BLaER1 treated with 17β-estradiol and CSF1 and Interleukin-3, amounts not matched to agents 10 nM and 100 nM (cell line): ENCODE data around the gene CEP83.
A peak's percentile ranks its signal among the peaks of the same experiment; 100 is the strongest.
"Not testable (repeated sequence)": the region's sequence is repeated elsewhere in the genome, so short reads cannot be mapped to it uniquely, and the experiment has no call there.

ENCODE experiments used
- H3K27ac ChIP-seq, 11 experiments: shearing (Covaris generic); formaldehyde crosslinking; 2 replicates each; pipeline ENCODE4 v1.8.1; 2022
- H3K27me3 ChIP-seq, 11 experiments: shearing (Covaris generic); formaldehyde crosslinking; 2 replicates each; pipeline ENCODE4 v1.8.1; 2022
- H3K36me3 ChIP-seq, 11 experiments: shearing (Covaris generic); formaldehyde crosslinking; 2 replicates each; pipeline ENCODE4 v1.8.1; 2022
- H3K4me1 ChIP-seq, 10 experiments: shearing (Covaris generic); formaldehyde crosslinking; 2 replicates each; pipeline ENCODE4 v1.8.1; 2022
- H3K4me2 ChIP-seq, 11 experiments: shearing (Covaris generic); formaldehyde crosslinking; 2 replicates each; pipeline ENCODE4 v1.8.1; 2022
- H3K4me3 ChIP-seq, 10 experiments: shearing (Covaris generic); formaldehyde crosslinking; 2 replicates each; pipeline ENCODE4 v1.8.1; 2022
- H3K9ac ChIP-seq, 11 experiments: shearing (Covaris generic); formaldehyde crosslinking; 2 replicates each; pipeline ENCODE4 v1.8.1; 2022
- H3K9me3 ChIP-seq, 11 experiments: shearing (Covaris generic); formaldehyde crosslinking; replicated peaks in 1 of 11; 2 replicates each; pipeline ENCODE4 v1.8.1; 2022
- H4K20me1 ChIP-seq, 11 experiments: shearing (Covaris generic); formaldehyde crosslinking; 2 replicates each; pipeline ENCODE4 v1.8.1; 2022
- Cebpa-rat ChIP-seq, 11 experiments: shearing (Covaris generic); IDR thresholded peaks; 2 replicates each; pipeline ENCODE4 v1.8.1; 2022

The CEP83 gene

DNA sequence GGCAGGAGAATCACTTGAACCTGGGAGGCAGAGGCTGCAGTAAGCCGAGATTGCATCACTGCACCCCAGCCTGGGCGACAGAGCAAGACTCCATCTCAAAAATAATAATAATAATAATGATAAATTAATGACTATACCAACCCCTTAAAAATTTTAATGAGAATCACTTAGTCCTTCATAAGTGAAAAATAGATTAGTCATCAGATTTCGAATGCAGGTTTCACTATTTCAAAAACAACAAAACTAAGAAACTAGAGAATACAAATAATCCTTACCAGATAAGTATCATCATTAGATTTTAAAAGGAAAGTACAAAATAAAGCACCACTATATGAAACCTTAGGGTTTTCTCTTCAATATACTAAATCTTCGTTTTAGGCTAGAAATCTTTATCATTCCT is 62.3 kb downstream of the CEP83 start:
- Histone ChIP-seq H3K4me3 (no peak overlapping the region), H4K20me1 (no peaks in the 10 kb centered on the region), H3K27ac (no peak overlapping the region), H3K4me2 (no peak overlapping the region), H3K9ac (no peak overlapping the region), H3K4me1 (no peaks in the 10 kb centered on the region), H3K27me3 (no peaks in the 10 kb centered on the region), H3K9me3 (peaks cover 36 to 54% (median 47%) of the 10 kb centered on the region in 11 experiments), H3K36me3 (peaks cover 39 to 61% (median 46%) of the 10 kb centered on the region in 11 experiments)
- TF ChIP-seq Cebpa-rat (IDR thresholded peaks at IDR 0.05): no peak

DNA sequence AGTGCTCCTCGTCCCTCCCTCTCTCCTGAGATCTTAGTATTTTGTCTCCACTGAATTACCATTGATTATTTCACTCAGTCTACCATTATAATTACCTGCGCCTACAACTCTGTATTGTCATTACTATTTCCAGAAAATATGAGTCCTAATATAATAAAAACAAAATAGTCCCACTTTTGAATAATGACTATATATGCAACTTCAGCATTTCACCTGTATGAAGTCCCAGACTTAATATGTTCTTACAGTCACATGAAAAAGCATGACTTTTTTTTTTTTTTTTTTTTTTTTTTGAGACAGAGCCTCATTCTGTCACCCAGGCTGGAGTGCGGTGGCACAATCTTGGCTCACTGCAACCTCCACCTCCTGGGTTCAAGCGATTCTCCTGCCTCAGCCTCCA is 63.7 kb downstream of the CEP83 start:
- H3K27me3 ChIP-seq, H3K4me3 ChIP-seq, H3K4me2 ChIP-seq, H3K4me1 ChIP-seq, H3K27ac ChIP-seq, H3K9ac ChIP-seq, H4K20me1 ChIP-seq: not testable (repeated sequence)
- H3K36me3 ChIP-seq: peaks cover 27 to 50% (median 35%) of the 10 kb centered on the region in 11 experiments
- peaks cover 47 to 57% (median 51%) of the 10 kb centered on the region in 11 experiments for H3K9me3 ChIP-seq

DNA sequence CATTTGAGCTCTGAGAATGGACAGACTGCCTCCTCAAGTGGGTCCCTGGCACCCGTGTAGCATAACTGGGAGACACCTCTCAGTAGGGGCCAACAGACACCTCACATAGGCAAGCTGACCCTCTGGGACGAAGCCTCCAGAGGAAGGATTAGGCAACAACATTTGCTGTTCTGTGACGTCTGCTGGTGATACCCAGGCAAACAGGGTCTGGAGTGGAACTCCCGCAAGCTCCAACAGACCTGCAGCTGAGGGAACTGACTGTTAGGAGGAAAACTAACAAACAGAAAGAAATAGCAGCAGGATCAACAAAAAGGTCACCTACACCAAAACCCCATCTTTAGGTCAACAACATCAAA is 69.6 kb downstream of the CEP83 start:
- Histone ChIP-seq H4K20me1 (no peaks in the 10 kb centered on the region), H3K27me3 (no peaks in the 10 kb centered on the region), H3K36me3 (peaks cover 10 to 64% (median 30%) of the 10 kb centered on the region in 11 experiments), H3K9ac (no peak overlapping the region), H3K4me3 (no peak overlapping the region), H3K9me3 (peaks cover 28 to 58% (median 47%) of the 10 kb centered on the region in 11 experiments), H3K4me2 (no peak overlapping the region), H3K4me1 (no peaks in the 10 kb centered on the region), H3K27ac (no peak overlapping the region)
- TF ChIP-seq Cebpa-rat (IDR thresholded peaks at IDR 0.05): no peak

DNA sequence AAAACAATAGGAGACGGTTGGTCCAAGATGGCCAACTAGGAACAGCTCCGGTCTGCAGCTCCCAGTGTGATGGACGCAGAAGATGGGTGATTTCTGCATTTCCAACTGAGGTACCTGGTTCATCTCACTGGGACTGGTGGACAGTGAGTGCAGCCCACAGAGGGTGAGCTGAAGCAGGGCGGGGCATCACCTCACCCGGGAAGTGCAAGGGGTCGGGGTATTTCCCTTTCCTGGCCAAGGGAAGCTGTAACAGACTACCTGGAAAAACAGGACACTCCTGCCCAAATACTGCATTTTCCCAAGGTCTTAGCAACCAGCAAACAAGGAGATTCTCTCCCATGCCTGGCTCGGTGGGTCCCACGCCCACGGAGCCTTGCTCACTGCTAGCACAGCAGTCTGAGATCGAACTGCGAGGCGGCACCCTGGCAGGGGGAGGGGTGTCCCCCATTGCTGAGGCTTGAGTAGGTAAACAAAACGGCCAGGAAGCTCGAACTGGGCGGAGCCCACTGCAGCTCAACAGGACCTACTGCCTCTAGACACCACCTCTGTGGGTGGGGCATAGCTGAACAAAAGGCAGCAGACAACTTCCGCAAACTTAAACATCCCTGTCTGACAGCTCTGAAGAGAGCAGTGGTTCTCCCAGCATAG is 70.1 kb downstream of the CEP83 start:
- not testable (repeated sequence) for H3K4me1 ChIP-seq, H3K4me3 ChIP-seq, H4K20me1 ChIP-seq, H3K27me3 ChIP-seq, H3K27ac ChIP-seq, H3K4me2 ChIP-seq, H3K9ac ChIP-seq
- Histone ChIP-seq H3K9me3 (peaks cover 33 to 63% (median 53%) of the 10 kb centered on the region in 11 experiments), H3K36me3 (peaks cover 15 to 69% (median 35%) of the 10 kb centered on the region in 11 experiments)

DNA sequence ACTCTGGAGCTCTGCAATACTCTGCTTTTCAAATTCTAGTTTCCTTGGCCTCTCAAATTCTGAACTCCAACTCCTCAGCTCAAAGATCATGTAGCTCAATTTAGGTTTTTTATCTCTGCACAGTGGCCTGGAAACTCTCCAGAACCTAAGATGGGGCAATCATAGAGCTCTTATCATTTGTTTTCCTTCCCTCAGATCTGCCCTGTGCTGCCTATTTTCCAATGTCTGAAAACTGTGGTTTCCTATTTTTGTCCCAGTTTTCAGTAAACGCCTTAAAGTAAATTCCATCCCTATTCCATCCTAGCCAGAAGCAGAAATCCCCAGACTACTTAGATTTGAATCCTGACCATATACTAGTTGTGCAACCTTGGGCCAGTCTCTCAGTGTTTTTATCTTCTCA is 73.2 kb downstream of the CEP83 start:
- no peak overlapping the region for H3K4me3 ChIP-seq
- no peak overlapping the region for H3K4me2 ChIP-seq
- H3K4me1 ChIP-seq: no peaks in the 10 kb centered on the region
- no peak overlapping the region for H3K27ac ChIP-seq
- TF ChIP-seq Cebpa-rat (IDR thresholded peaks at IDR 0.05): no peak
- peaks cover 34 to 61% (median 53%) of the 10 kb centered on the region in 11 experiments for H3K9me3 ChIP-seq
- no peaks in the 10 kb centered on the region for H3K27me3 ChIP-seq
- no peak overlapping the region for H3K9ac ChIP-seq
- H4K20me1 ChIP-seq: no peaks in the 10 kb centered on the region
- H3K36me3 ChIP-seq: peaks cover 21 to 71% (median 44%) of the 10 kb centered on the region in 11 experiments

DNA sequence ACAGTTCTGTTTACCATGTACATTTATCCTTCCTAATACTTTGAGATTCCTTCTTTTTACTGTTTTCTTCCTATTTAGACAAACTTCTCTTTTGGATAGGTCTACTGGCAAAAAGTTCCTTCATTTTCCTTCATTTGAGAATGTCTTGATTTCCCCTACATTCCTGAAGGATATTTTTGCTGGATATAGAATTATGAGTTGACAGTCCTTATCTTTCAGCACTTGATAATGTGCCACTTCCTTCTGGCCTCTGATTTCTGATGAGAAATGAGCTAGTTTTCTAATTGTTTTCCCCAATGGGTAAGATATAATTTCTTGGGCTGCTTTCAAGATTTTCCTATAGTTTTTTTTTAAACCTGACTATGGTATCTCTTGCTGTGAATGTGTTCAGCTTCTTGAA is 75.6 kb downstream of the CEP83 start:
- Histone ChIP-seq H3K4me1 (no peaks in the 10 kb centered on the region), H4K20me1 (no peaks in the 10 kb centered on the region)

DNA sequence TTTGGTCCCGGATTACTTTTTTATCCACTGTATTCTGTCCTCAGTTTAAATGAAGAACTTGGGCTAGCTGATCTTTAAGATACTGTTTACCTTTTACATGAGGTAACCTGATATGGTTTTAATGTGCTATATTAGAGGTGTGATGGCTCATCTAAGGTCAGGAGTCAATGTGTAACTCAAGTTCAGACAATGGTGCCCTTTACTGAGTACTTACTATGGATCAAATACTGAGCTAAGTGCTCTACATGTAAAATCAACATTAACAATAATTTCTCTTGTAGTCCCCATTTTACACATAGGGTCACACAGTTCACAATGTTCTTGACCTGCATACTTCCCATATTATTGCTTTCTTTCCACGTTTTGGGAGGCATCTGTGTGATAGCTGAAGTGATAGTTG is 79.2 kb downstream of the CEP83 start:
- H3K27ac ChIP-seq: no peak overlapping the region
- no peak for TF ChIP-seq Cebpa-rat (IDR thresholded peaks at IDR 0.05)
- H3K9me3 ChIP-seq: peaks cover 16 to 18% (median 17%) of the 10 kb centered on the region in 11 experiments
- no peaks in the 10 kb centered on the region for H3K4me1 ChIP-seq
- no peak overlapping the region for H3K9ac ChIP-seq
- H3K4me2 ChIP-seq: no peak overlapping the region
- H3K36me3 ChIP-seq: peaks cover 16 to 38% (median 29%) of the 10 kb centered on the region in 11 experiments
- H3K4me3 ChIP-seq: no peak overlapping the region
- no peaks in the 10 kb centered on the region for H3K27me3 ChIP-seq
- H4K20me1 ChIP-seq: no peaks in the 10 kb centered on the region

More for the DNA sequence above, 75.6 kb downstream of the CEP83 start:
- H3K4me3 ChIP-seq: no peak overlapping the region
- peaks cover 30 to 48% (median 39%) of the 10 kb centered on the region in 11 experiments for H3K9me3 ChIP-seq
- H3K4me2 ChIP-seq: no peak overlapping the region
- TF ChIP-seq Cebpa-rat (IDR thresholded peaks at IDR 0.05): no peak
- no peak overlapping the region for H3K9ac ChIP-seq
- peaks cover 16 to 51% (median 32%) of the 10 kb centered on the region in 11 experiments for H3K36me3 ChIP-seq
- H3K27ac ChIP-seq: no peak overlapping the region
- H3K27me3 ChIP-seq: no peaks in the 10 kb centered on the region

DNA sequence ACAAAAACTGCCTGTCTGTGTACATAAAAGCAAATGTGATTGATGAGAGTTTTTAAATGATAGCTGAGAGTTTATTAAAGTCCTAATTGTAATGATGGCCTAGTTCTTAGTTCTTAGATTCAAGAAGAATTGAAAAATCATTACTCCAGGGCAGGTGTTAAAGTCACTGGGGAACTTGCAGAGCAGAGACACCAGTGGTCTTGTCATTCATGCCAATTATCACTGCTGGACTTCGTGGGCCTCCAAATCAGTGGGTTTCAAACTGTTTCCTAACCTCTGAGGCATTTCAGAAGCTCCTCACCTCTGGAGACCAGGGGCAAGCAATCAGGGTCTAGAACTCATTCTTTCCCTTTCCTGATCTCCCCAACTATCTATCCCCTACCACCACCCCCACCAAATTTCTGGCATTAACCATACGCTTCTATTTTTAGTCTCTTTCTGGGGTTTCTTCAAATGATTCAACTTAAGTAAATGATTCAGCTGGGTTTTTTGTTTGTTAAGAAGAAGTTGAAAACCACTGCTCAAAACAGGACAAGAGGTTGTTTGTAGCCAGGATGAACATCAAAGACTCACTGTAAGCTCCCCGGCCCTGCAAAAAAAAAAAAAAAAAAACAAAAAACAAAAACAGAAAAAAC is 80.1 kb downstream of the CEP83 start:
- no peak overlapping the region for H3K4me3 ChIP-seq
- no peak overlapping the region for H3K4me2 ChIP-seq
- no peak overlapping the region for H3K9ac ChIP-seq
- no peak for TF ChIP-seq Cebpa-rat (IDR thresholded peaks at IDR 0.05)
- peaks cover 7 to 9% (median 8%) of the 10 kb centered on the region in 11 experiments for H3K9me3 ChIP-seq
- no peak overlapping the region for H3K27ac ChIP-seq
- H4K20me1 ChIP-seq: no peaks in the 10 kb centered on the region
- peaks cover 11 to 36% (median 27%) of the 10 kb centered on the region in 11 experiments for H3K36me3 ChIP-seq
- no peaks in the 10 kb centered on the region for H3K27me3 ChIP-seq
- H3K4me1 ChIP-seq: no peaks in the 10 kb centered on the region

DNA sequence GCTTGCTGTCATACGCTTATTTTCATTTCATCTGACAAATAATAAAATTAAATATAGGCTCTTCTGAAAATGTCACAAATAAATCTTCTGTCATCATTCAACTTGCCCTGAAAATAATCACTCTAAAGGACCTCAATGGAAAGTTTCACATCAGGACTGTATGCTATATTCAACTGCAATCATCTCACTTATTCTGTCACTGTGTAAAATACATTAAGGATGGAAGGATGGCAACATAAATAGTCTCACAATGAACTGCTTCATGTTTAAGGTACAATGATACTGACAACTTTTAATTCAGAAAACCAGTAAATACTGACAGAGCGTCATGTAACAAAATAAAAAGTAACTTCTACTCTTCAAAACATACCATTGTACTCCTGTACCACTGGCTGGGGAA is 82.1 kb downstream of the CEP83 start:
- H3K4me1 ChIP-seq: no peaks in the 10 kb centered on the region
- no peak overlapping the region for H3K4me2 ChIP-seq
- no peaks in the 10 kb centered on the region for H4K20me1 ChIP-seq
- H3K27me3 ChIP-seq: no peaks in the 10 kb centered on the region
- TF ChIP-seq Cebpa-rat (IDR thresholded peaks at IDR 0.05): no peak
- no peaks in the 10 kb centered on the region for H3K9me3 ChIP-seq
- H3K27ac ChIP-seq: no peak overlapping the region
- no peak overlapping the region for H3K9ac ChIP-seq
- peaks cover 8 to 47% (median 22%) of the 10 kb centered on the region in 11 experiments; a peak in 19 of 22 replicates for H3K36me3 ChIP-seq
- H3K4me3 ChIP-seq: no peak overlapping the region

DNA sequence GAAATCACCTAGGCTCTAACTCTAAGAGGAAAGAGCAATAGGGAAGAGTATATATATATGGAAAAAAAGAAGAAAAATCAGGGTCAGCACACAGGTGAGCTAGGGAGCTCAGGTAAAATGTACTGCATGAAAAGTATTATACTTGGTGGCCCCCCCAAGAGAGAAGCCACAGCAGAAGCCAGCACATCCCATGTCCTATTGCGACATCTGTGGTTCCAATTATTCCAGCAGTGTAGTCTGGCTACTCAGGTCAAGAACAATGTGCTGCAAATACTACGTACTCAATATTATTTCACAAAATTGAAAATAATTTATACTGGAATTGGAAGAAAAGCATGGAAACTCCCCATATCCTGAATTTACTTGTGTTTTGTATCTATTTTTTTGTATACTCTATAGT is 85.5 kb downstream of the CEP83 start:
- H3K4me1 ChIP-seq: no peaks in the 10 kb centered on the region
- TF ChIP-seq Cebpa-rat (IDR thresholded peaks at IDR 0.05): peak in 3 of 11 experiments; percentile 23 to 72 (median 28); a peak in 3 of 22 replicates

More for the DNA sequence above, 85.5 kb downstream of the CEP83 start:
- no peaks in the 10 kb centered on the region for H3K9me3 ChIP-seq
- no peak overlapping the region for H3K27ac ChIP-seq
- H3K4me2 ChIP-seq: no peak overlapping the region
- no peaks in the 10 kb centered on the region for H4K20me1 ChIP-seq
- H3K36me3 ChIP-seq: peaks cover 10 to 55% (median 23%) of the 10 kb centered on the region in 11 experiments; a peak in 19 of 22 replicates
- H3K9ac ChIP-seq: no peak overlapping the region
- H3K4me3 ChIP-seq: no peak overlapping the region
- H3K27me3 ChIP-seq: no peaks in the 10 kb centered on the region
